Activated B cell treated with CpG ODN at 0.5 μM for 24 hours (primary cell): ENCODE results near the gene ENPP3. TPM values are rescaled to one million over a fixed set of nuclear protein-coding genes. Genes with fewer than 3 reads are reported as not detected.

Experiments
- ATAC-seq: fragments of 200-7000 bp; cut with Tn5 transposase; one replicate; pipeline ENCODE4 v1.10.0; 2021; ENCODE audit warnings: low read depth, mild to moderate bottlenecking, moderate library complexity
- CTCF ChIA-PET: fragments of 350-600 bp; sonication (Branson Sonifier 250); formaldehyde crosslinking; loops from one replicate; lab custom pipeline; 2021; ENCODE audit warnings: antibody characterized with exemption; lab: Charles Lee
- POLR2A ChIA-PET: fragments of 350-600 bp; sonication (Branson Sonifier 250); formaldehyde crosslinking; loops from one replicate; lab custom pipeline; 2021; ENCODE audit warnings: antibody characterized with exemption; lab: Charles Lee
- DNase-seq: peaks from one replicate; pipeline ENCODE4 v3.0.0; 2022
- H3K27ac Mint-ChIP-seq: one replicate; pipeline ENCODE4 v1.8.0; 2020; ENCODE audit warnings: mixed read lengths
- H3K27me3 Mint-ChIP-seq: one replicate; pipeline ENCODE4 v1.8.0; 2021; ENCODE audit warnings: mixed read lengths
- H3K36me3 Mint-ChIP-seq: one replicate; pipeline ENCODE4 v1.8.0; 2021; ENCODE audit warnings: low read depth, mixed read lengths
- H3K4me1 Mint-ChIP-seq: one replicate; pipeline ENCODE4 v1.8.0; 2021; ENCODE audit warnings: mixed read lengths
- H3K4me3 Mint-ChIP-seq: one replicate; pipeline ENCODE4 v1.8.0; 2020; ENCODE audit warnings: mild to moderate bottlenecking, mixed read lengths
- H3K9me3 Mint-ChIP-seq: one replicate; pipeline ENCODE4 v1.8.0; 2020; ENCODE audit warnings: mixed read lengths
- intact Hi-C: fragments of 100-400 bp; cut with micrococcal nuclease; formaldehyde crosslinking; loops from one replicate; pipeline ENCODE4 v1.15.1; 2024
- total RNA-seq: library from RNA; stranded (reverse); gene quantifications from 2 replicates; pipeline ENCODE4 v1.2.3, GENCODE V29; 2022
- TF ChIP-seq, protein P1 (sequence below): fragments of 200-600 bp; IDR thresholded peaks from one replicate; pipeline ENCODE4 v1.8.0; 2022; ENCODE audit warnings: antibody characterized with exemption, mild to moderate bottlenecking

Gene ENPP3
- total RNA-seq, 1 donor from 2014 or later: 0.29 TPM

DNA sequence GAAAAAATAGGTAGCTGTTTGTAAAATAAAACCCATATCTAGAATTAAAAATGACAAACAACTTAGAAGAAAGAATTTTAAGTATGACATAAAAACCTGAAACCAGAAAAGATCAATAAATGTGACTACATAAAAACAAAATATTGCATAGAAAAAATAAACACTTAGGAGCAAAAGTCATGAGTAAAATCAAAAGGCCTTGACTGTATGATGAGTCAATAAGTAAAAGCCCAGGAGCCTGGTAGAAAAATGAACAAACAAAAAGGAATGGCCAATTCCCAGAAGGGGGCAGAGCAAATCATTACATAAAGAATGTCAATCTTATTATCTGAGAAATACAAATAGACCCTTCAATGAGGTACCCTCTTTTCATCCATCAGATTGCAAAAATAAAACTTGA, 150.0 kb downstream of the ENPP3 start:
- H3K4me1 Mint-ChIP-seq: no peaks in the 10 kb centered on the region
- TF ChIP-seq, protein P1, sequence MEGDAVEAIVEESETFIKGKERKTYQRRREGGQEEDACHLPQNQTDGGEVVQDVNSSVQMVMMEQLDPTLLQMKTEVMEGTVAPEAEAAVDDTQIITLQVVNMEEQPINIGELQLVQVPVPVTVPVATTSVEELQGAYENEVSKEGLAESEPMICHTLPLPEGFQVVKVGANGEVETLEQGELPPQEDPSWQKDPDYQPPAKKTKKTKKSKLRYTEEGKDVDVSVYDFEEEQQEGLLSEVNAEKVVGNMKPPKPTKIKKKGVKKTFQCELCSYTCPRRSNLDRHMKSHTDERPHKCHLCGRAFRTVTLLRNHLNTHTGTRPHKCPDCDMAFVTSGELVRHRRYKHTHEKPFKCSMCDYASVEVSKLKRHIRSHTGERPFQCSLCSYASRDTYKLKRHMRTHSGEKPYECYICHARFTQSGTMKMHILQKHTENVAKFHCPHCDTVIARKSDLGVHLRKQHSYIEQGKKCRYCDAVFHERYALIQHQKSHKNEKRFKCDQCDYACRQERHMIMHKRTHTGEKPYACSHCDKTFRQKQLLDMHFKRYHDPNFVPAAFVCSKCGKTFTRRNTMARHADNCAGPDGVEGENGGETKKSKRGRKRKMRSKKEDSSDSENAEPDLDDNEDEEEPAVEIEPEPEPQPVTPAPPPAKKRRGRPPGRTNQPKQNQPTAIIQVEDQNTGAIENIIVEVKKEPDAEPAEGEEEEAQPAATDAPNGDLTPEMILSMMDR: no peak
- peaks cover 3% of the 10 kb centered on the region for H3K9me3 Mint-ChIP-seq
- intact Hi-C loops: no loop called here
- ATAC-seq: no peak
- H3K4me3 Mint-ChIP-seq: no peak overlapping the region
- POLR2A ChIA-PET: no interaction called here
- CTCF ChIA-PET: no interaction called here
- no peak for DNase-seq
- peaks cover 6% of the 10 kb centered on the region for H3K27me3 Mint-ChIP-seq
- H3K27ac Mint-ChIP-seq: no peak overlapping the region
- H3K36me3 Mint-ChIP-seq: no peaks in the 10 kb centered on the region

DNA sequence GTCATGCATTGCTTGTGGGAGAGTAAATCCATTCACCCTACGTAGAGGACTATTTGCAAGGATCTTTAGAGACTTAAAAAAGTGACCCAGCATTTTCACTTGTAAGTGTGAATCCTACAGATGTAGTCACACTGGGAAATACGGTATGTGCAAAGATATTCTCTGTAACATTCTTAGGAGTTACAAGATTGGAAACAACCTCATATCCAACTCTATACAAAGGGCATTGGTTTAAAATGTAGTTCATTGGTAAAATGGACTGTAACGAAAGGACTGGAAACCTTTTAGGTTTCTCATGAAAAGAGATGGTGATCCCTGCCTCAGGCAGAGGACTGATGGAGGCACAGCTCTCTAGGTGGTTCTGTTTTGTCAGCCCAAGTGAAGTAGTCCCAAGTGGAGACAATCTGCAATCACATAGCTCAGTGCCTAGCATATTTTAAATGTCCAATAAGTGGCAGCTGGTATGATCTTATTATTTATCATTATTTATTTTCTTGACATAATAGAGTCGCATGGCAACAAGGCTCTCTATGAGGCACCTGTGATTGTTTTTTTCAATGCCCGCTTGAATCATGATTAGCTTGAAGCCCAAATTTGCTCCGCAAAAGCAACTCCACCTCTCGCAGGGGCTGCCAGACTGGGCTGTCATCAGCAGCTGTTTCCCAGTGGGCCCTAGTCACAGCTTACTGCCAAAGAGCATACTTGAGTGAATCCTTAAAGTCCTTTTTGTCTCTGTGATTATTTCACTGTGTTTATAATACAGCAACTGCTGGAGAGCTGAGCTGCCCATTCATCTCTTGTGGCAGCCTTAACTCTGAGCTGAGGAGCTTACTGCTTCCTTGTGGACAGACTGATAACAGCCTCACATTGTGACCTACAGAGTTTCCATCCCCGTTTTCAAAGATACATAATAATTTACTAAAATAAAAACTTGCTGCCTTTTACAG, 150.9 kb downstream of the ENPP3 start:
- Mint-ChIP-seq H3K4me3 (no peak overlapping the region), H3K27me3 (peaks cover 6% of the 10 kb centered on the region), H3K4me1 (no peaks in the 10 kb centered on the region), H3K27ac (no peak overlapping the region), H3K9me3 (peaks cover 3% of the 10 kb centered on the region), H3K36me3 (no peaks in the 10 kb centered on the region)
- intact Hi-C loops: no loop called here
- ATAC-seq (no peak), DNase-seq (no peak)
- POLR2A ChIA-PET: no interaction called here
- TF ChIP-seq, protein P1: no peak
- CTCF ChIA-PET: no interaction called here

DNA sequence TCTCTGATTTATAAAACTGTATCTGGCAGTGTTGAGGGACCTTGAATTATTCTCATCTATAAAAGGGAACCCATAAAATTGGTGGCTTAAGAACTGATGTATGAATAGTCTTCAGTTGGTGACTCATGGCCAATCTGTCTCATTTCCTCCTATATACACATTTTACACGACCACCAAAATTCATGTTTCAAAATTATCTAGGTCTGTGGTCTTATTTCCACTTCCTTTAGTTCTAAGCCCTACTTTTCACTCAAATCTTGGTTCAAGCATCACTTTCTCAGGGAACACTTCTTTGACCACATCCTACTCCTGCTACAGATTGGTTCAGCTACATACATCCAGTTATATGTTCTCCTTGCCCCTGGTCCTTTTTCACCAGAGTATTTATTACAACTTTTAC, 152.1 kb downstream of the ENPP3 start:
- H3K9me3 Mint-ChIP-seq: peaks cover 3% of the 10 kb centered on the region

DNA sequence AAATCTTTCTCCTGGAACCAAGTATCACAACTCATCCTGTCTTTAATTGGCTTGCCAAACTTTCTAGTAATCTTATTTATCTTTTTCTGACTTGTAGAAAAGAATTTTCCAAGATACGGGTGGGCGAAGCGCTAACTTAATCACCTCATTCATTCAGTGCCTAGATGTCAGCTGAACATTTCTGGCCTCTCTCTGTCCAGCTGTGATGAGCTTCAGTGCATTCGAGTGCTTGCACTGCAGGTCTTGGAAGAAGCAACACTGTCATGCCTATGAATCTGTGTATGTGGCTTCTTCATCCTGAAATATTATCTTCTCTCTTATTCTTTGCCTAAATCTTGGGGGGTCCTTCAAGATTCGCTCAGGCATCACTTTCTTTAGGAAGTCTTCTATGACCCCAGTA, 154.4 kb downstream of the ENPP3 start:
- no peak for ATAC-seq
- CTCF ChIA-PET: no interaction called here
- H3K9me3 Mint-ChIP-seq: no peaks in the 10 kb centered on the region
- peaks cover 2% of the 10 kb centered on the region for H3K27me3 Mint-ChIP-seq
- no peaks in the 10 kb centered on the region for H3K4me1 Mint-ChIP-seq
- no peak overlapping the region for H3K4me3 Mint-ChIP-seq
- POLR2A ChIA-PET: no interaction called here
- TF ChIP-seq, protein P1: no peak
- no peak for DNase-seq
- no peaks in the 10 kb centered on the region for H3K36me3 Mint-ChIP-seq
- H3K27ac Mint-ChIP-seq: no peak overlapping the region
- intact Hi-C loops: no loop called here

More for the DNA sequence above, 152.1 kb downstream of the ENPP3 start:
- CTCF ChIA-PET: no interaction called here
- Mint-ChIP-seq H3K27ac (no peak overlapping the region), H3K36me3 (no peaks in the 10 kb centered on the region), H3K4me3 (no peak overlapping the region), H3K4me1 (no peaks in the 10 kb centered on the region), H3K27me3 (peaks cover 6% of the 10 kb centered on the region)
- POLR2A ChIA-PET: no interaction called here
- intact Hi-C loops: no loop called here
- DNase-seq (no peak), ATAC-seq (no peak)
- TF ChIP-seq, protein P1: no peak

DNA sequence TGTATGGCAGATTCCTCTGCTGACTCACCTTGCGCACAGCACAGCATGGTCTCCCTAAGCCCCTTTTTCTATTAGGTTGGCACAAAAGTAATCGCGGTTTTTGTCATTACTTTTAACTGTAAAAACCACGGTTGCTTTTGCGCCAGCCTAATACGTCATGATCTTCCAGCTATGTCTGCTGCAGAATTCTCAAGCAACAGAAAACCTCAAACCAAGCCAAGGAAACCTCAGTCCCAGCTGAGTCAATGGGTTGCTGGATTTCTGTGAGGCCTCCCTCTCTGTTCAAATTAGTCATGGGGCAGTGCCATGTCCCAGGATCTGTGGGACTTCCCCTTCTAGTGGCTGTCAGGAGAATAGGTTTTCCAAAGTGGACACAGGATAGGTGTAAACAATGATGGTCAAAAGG, 155.0 kb downstream of the ENPP3 start:
- Mint-ChIP-seq H3K27me3 (peaks cover 5% of the 10 kb centered on the region), H3K4me3 (no peak overlapping the region), H3K27ac (no peak overlapping the region), H3K9me3 (no peaks in the 10 kb centered on the region), H3K36me3 (no peaks in the 10 kb centered on the region), H3K4me1 (no peaks in the 10 kb centered on the region)
- TF ChIP-seq, protein P1: no peak
- DNase-seq (no peak), ATAC-seq (no peak)
- POLR2A ChIA-PET: no interaction called here
- CTCF ChIA-PET: no interaction called here
- intact Hi-C loops: no loop called here
